GM21528 (cell line): ENCODE measurements around the gene SPACA5B.
"Not testable (repeated sequence)": the region's sequence is repeated elsewhere in the genome, so short reads cannot be mapped to it uniquely, and the experiment has no call there.

Experiments used
- ATAC-seq: cut with Tn5 transposase; IDR thresholded peaks from one replicate; pipeline ENCODE4 v1.9.1; 2021; ENCODE audit warnings: mild to moderate bottlenecking, moderate library complexity; ENCODE audit not compliant: unreplicated experiment, low FRiP score

SPACA5B gene

DNA sequence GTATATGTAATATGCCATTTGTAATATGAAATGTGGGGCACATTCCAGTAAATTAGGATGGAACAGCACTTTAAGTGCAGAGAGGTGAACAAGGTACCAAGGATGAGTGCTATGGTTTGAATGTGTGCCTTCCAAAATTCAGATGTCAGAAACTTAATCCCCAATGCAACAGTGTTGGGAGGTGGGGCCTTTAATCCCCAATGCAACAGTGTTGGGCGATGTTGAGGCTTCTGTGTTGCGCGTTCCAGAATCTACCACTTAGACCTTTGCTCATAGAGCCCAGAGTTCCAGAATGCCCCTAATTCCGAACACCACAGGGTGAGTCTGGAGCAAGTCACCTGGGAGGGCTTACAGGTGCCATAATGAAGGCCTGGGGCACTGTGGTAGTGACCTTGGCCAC lies at the start of gene SPACA5B:
TSS of gene SPACA5B (plus strand) at position 301 of the 400 bp plus-strand sequence. CDS start at position 363, 62 bp downstream.
- ATAC-seq = not testable (repeated sequence)

DNA sequence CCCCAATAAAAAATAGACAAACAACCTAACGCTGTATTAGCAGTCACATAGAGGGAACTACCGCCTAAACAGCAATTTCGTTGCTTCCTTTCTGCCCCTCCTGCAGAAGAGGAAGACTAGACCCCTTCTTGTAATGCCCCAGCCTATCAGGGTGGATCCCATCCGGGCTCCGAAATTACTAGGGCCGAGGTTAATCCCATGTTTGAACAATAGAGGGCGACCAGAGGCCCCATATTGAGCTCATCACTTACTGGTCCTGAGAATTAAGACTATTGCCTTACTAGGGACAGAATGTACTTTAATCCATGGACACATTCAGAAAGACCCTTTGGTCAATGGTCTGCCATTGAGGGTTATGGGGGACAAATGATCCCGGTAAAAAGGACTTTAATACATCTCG lies 47.2 kb upstream of the SPACA5B start:
- ATAC-seq = no peak

DNA sequence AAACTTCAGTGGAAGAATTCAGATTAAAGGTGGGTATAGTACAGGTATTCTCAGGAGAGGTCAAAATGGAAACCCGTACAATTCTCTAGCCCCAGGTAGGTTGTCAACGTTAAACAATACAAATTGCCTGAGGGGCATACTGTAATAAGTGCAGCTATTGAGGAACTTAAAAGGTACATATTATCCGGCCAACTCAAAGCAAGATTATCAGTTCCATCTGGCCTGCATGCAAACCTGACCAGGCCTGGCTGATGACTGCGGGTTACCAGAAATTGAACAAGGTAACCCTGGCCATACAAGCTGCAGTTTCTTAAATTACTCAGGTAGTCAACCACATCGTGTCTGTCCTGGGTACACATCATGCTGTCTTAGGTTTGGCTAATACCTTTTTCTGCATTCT lies 46.7 kb upstream of the SPACA5B start:
- no peak for ATAC-seq

DNA sequence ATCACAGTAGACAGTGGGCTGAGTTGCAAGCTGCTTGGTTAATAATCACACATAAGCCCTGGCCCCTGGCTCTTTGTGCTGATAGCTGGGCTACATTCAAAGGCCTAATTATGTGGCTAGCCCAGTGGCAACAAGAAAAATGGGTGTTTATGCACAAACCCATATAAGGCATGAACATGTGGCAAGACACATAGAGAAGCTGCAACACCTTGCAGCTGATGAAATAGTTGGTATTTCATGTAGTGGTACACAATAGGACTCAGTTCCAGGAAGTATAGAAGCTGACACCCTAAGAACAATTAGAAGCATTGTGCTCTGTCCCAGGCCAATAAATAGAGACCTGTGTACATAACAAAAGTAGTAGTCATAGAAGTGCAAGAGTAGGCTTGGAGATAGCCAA lies 44.3 kb upstream of the SPACA5B start:
- ATAC-seq = no peak

DNA sequence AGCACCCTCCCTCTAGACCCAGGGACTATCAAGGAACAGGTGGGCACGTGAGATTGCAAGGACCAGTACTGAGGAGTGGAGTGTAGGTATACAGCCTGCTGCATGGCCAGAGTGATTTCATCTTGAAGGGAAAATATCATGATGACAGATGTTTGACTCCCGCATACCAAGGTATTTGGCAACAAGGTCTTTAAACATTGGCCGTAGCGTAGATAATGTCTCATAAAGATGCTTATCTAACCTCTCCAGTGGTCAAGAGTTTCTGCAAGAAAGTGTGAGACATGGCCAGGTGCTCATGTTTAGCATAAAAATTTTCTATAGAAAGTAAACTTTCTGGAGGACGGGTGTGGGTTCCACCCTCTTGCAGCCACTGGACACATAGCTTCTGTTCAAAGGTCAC lies 40.3 kb upstream of the SPACA5B start:
- ATAC-seq = no peak

DNA sequence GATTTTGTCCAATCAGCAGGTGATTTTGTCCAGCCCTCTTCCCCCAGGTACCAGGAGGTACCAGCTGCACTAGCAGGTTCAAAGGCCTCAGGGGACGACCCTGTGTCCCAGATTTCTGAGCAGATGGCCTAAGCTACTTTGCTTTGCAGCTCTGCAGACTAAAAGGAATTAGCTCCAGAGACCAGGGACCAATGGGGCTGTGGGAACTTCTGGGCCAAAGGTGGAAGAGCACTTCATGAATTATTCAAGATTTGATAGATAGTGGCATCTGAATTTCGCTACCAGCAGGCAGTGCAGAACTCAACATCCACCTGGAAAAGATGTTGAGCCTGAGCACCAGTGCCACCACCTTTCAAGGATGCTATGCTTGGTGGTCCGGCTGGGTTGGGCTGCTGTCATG lies 37.9 kb upstream of the SPACA5B start:
- not testable (repeated sequence) for ATAC-seq

DNA sequence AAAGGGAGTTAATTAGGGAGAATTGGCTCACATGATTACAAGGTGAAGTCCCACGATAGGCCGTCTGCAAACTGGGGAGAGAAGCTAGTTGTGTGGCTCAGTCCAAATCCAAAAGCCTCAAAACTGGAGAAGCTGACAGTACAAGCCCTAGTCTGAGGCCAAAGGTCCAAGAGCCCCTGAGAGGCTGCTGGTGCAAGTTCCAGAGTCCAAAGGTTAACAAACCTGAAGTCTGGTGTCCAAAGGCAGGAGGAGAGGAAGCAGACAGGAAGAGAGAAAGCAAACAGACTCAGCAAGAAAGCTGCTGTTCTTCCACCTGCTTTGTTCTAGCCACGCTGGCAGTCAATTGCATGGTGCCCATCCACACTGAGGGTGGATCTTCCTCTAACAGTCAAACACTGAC lies 29.0 kb upstream of the SPACA5B start:
- no peak for ATAC-seq

DNA sequence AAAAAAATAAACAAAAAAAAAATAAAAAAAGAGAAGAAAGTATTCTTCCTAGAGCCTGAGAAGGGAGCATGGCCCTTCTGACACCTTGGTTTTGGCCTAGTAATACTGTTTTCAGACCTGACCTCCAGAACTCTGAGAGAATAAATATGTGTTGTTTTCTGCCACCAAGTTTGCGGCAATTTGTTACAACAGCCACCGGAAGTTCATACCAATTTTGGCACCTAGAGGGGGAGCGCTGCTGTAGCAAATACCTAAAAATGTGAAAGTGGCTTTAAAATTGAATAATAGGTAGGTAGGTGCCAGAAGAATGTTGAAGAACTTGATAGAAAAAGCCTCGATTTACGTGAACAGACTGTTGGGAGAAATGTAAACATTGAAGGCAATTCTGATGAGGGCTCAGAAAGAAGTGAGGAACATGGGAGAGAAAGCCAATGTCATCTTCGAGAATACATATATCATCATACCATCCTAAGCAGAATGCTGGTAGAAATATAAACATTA lies 27.5 kb upstream of the SPACA5B start:
- no peak for ATAC-seq

DNA sequence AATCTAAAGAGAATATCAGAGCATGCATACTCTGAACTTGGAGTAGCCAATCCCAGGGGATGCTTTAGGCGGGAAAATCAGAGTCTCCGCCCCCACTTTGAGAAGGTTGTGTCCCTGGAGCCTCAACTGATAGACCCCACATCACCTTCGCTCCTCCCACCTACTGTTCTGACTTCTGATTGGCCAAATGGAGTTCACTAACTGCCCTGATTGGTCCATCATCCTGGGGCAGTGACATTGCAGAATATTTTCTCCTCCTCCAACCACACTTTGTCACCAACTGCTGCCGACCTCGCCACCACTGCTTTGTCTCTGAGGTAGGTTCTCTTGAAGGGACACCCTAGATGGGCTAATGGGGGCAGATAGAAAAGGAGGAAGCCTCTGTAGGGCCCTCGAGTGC lies 22.7 kb upstream of the SPACA5B start:
- no peak for ATAC-seq

DNA sequence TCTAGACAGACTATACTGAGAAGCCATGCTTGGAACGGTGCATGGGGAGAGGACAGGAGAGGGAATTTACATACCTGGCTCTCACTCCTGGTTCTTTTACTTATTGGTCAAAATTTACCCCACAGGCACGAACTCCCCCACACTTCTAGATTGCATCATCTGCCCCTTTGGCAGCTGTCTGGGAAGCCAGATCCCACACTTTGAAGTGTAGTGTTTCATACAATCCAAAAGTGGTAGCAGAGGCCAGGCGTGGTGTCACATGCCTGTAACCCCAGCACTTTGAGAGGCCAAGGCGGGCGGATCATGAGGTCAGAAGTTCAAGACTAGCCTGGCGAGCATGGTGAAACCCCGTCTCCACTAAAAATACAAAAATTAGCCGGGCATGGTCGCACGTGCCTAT lies 5.1 kb upstream of the SPACA5B start:
- not testable (repeated sequence) for ATAC-seq

DNA sequence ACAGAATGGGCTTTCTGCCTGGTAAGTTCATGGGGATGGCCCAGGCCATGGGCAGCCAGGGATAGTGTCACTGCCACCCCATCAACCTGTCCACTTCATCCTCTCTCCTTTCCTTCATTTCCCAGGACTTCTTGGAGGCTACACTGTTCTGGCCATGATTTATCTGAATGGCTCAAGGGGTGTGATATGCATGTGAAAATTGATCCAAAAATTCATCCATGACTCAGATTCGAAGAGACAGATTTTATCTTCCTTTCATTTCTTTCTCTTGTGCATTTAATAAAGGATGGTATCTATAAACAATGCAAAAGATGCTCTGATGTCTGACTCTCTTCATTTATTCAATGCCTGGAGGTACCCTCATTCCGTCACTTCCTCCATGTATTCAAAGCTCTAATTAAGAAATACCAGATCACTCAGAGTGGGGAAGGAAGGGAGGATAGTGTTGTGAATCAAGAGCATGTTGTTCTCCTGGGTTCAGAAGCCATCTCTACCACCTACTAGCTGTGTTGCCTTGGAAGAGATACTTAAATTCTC lies 1.9 kb downstream of the SPACA5B start:
- not testable (repeated sequence) for ATAC-seq

DNA sequence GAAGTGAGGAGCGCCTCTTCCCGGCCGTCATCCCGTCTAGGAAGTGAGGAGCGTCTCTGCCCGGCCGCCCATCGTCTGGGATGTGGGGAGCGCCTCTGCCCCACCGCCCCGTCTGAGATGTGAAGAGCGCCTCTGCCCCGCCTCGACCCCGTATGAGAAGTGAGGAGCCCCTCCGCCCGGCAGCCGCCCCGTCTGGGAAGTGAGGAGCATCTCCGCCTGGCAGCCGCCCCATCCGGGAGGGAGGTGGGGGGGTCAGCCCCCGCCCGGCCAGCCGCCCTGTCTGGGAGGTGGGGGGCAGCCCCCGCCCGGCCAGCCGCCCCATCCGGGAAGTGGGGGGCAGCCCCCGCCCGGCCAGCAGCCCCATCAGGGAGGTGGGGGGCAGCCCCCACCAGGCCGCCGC lies 8.7 kb downstream of the SPACA5B start:
- not testable (repeated sequence) for ATAC-seq

DNA sequence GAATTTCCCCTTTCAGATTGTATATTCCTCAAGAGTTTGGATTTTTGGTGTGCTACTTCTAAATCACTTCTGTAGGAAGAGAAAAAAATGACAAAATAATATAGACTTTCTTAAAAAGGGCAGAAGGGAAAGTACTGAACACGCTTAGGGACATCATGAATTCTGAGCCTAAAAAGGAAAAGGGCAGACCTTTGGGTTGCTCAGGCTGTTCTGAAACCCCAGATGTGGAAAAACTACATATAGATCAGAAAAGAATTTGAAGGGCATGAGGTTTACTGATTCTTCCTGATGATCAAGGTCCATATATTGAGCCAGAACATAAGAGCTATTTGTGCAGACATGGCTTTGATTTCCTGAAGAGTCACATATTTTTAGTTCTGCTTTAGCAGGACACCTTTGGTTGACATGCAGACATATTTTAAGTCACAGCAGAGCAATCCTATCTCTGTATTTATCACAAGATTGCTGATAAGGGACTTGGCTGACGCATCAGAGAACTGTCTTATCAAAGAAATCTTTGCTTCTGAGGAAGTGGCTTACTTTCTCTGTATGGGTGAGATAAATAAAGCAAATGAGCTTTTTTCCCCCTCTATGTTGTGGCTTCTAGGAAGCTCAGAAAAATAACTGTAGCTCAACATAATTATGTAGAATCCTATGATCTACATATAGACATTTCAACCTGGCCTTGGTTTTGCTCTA lies 11.5 kb downstream of the SPACA5B start:
- not testable (repeated sequence) for ATAC-seq

DNA sequence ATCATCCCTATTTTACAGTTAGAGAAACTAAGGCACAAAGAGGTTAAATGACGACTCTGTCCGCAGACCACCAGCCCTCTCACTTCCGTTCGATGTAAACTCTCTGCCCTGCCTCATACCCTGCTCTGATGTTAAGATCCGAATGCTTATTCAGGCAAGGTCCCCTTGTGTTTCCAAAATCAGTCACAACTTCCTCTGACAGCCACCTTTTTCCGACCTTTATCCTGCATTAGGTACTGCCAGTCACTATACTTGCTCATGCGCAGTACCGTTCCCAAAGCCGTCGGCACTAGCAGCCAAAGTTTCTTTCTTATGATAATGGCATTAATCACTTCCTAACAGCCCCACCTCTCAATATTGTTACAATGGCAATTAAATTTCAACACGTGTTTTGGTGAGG lies 12.3 kb downstream of the SPACA5B start:
- ATAC-seq = not testable (repeated sequence)

DNA sequence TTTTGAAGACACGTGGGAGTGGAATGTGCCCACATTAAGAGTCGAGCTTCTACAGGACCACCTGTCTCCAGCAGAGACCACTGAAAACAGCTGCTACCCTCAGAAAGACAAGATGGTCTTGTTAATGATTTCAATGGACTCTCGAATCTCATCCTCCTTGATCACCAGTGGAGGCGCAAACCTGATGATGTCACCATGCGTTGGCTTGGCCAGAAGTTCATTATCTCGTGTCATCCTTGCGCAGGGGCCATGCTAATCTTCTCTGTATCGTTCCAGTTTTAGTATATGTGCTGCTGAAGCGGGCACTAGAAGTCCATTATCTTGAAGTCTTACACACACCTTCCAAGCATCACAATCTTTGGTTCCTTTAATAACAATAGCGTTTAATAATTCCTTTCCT lies 23.3 kb downstream of the SPACA5B start:
- no peak for ATAC-seq

DNA sequence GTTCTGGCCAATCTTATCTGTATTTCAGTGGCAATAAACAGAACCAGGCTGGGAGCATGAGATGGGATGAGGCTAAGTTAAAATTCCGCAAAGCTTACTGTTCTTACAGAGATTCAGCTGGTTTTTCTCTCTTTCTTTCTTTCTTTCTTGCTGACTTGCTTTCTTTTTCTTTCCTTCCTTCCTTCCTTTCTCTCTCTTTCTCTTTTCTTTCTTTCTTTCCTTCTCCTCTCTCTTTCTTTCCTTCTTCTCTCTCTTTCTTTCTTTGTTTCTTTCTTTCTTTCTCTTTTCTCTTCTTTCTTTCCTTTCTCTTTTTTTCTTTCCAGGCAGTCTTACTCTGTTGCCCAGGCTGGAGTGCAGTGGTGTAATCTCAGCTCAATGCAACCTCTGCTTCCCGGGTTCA lies 24.4 kb downstream of the SPACA5B start:
- no peak for ATAC-seq

DNA sequence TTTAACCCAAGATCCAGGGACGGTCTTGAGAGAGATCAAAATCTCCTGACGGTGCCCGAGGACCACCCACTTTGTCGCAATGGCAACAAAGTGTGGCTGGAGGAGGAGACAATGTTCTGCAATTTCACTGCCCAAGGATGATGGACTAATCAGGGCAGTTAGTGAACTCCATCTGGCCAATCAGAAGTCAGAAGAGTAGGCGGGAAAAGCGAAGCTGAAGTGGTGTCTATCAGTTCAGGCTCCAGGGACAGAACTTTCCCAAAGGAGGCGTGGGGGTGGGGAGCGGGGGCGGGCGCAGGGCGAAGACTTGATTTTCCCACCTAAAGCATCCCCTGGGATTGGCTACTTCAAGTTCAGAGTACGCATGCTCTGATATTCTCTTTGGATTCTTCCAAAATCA lies 25.6 kb downstream of the SPACA5B start:
- no peak for ATAC-seq

DNA sequence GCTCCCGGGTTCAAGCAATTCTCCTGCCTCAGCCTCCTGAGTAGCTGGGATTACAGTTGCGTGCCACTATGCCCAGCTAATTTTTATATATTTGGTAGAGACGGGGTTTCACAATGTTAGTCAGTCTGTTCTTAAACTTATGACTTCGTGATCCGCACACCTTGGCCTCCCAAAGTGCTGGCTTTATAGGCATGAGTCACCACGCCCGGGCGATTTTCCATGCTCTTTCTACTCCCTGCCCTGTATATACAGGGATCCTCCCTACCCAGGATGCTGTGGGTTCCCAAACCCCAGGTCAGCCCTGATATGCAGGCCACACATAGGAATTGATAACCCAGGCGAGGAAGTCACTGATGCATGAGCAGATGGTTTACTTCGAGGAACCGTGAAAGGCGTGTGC lies 34.8 kb downstream of the SPACA5B start:
- ATAC-seq = no peak

DNA sequence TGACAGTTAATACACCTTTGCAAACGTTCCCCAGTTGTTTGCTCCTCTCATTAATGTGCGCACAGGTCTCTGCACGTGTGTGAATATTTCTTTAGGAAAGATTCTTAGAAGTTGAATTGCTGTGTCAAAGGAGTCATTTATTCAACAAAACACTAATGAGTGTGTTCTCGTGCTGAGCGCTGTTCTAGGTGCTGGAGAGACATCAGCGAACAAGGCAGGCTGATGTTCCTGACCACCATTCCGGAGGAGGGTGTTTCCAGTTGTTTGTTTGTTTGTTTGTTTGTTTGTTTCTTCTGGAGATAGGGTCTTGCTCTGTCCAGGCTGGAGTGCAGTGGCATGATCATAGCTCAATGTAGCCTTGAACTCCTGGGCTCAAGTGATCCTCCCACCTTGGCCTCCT lies 35.9 kb downstream of the SPACA5B start:
- ATAC-seq = not testable (repeated sequence)

DNA sequence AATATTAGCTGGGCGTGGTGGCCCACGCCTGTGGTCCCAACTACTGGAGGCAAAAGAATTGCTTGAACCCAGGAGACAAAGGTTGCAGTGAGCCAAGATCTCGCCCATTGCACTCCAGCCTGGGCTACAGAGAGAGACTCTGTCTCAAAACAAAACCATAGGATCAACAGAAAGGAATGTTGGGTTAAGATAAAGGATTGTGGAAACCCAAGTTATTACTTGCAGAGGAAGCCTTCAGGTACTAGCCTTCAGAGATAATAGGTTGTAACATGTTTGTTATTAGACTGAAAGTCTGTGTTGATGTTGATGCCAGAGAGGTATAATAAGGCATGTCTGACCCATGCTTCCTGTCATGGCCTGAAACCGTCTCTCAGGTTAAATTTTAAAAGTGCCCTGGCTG lies 49.3 kb downstream of the SPACA5B start:
- ATAC-seq = no peak

DNA sequence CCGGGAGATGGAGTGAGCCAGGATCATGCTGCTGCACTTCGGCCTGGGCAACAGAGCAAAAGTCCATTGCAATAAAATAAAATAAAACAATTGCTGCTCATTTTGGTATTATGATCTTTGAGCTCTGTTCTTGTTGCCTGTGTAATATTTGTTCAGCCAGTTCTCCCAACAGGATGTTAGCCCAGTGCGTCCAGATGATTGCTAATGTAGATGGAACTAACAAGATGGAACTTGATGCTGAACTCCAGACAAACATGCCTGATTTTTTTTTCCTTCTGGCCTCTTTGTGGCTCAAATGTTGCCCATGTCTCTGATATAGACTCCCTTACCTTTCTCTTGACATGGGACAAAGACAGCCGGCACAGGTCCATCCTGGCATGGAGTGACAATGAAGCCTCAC lies 50.4 kb downstream of the SPACA5B start:
- ATAC-seq = no peak

DNA sequence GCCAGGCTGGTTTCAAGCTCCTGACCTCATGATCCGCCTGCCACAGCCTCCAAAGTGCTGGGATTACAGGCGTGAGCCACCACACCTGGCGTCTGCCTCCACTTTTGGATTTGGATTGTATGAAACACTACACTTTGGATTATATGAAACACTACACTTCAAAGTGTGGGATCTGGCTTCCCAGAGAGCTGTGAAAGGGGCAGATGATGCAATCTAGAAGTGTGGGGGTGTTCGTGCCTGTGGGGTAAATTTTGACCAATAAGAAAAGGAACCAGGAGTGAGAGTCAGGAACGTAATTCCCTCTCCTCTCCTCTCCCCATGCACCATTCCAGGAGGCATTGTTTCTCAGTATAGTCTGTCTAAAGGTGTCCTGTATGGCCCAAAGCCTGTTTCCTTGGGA lies 51.5 kb downstream of the SPACA5B start:
- ATAC-seq = not testable (repeated sequence)
